H9 (cell line): ENCODE results near the gene LACTB. TPM values are rescaled to one million over a fixed set of nuclear protein-coding genes. Genes with fewer than 3 reads are reported as not detected.

Source experiments
- DNase-seq: peaks from one replicate; pipeline ENCODE4 v3.0.0-alpha.2; 2017
- H2AFZ ChIP-seq: one replicate; pipeline ENCODE4 v1.6.1; 2013; ENCODE audit warnings: mild to moderate bottlenecking, low read length, control low read depth, moderate library complexity
- H2AK5ac ChIP-seq: 2 replicates; pipeline ENCODE4 v1.6.1; 2013; ENCODE audit warnings: low read length, control low read depth, mixed read lengths; ENCODE audit not compliant: insufficient read length
- H2BK120ac ChIP-seq: one replicate; pipeline ENCODE4 v1.6.1; 2013; ENCODE audit warnings: low read depth, mild to moderate bottlenecking, low read length, control low read depth, inconsistent platforms; ENCODE audit not compliant: poor library complexity, severe bottlenecking
- H2BK12ac ChIP-seq: 2 replicates; pipeline ENCODE4 v1.6.1; 2013; ENCODE audit warnings: low read length, control low read depth, mixed read lengths, low read depth; ENCODE audit not compliant: insufficient read length
- H2BK15ac ChIP-seq: 2 replicates; pipeline ENCODE4 v1.6.1; 2013; ENCODE audit warnings: low read depth, low read length, control low read depth
- H2BK20ac ChIP-seq: one replicate; pipeline ENCODE4 v1.6.1; 2013; ENCODE audit warnings: low read depth, mild to moderate bottlenecking, low read length, control low read depth, inconsistent platforms; ENCODE audit not compliant: poor library complexity, severe bottlenecking
- H2BK5ac ChIP-seq: 2 replicates; pipeline ENCODE4 v1.6.1; 2013; ENCODE audit warnings: low read length, control low read depth, mixed read lengths; ENCODE audit not compliant: insufficient read length
- H3K14ac ChIP-seq: 2 replicates; pipeline ENCODE4 v1.6.1; 2013; ENCODE audit warnings: low read length, control low read depth; ENCODE audit not compliant: insufficient read depth
- H3K18ac ChIP-seq: 2 replicates; pipeline ENCODE4 v1.6.1; 2013; ENCODE audit warnings: low read depth, mild to moderate bottlenecking, mixed read lengths, low read length, control low read depth; ENCODE audit not compliant: insufficient read length
- H3K23ac ChIP-seq: 2 replicates; pipeline ENCODE4 v1.6.1; 2013; ENCODE audit warnings: low read length, control low read depth, mixed read lengths, low read depth; ENCODE audit not compliant: insufficient read length
- H3K23me2 ChIP-seq: 2 replicates; pipeline ENCODE4 v1.6.1; 2013; ENCODE audit warnings: low read depth, mild to moderate bottlenecking, mixed read lengths, low read length, control low read depth; ENCODE audit not compliant: insufficient read length, poor library complexity, severe bottlenecking
- H3K27ac ChIP-seq: 2 replicates; pipeline ENCODE4 v1.5.1; 2013; ENCODE audit warnings: low read length, control low read depth, mixed read lengths, low read depth; ENCODE audit not compliant: insufficient read length
- H3K27me3 ChIP-seq: 2 replicates; pipeline ENCODE4 v1.6.1; 2013; ENCODE audit warnings: low read length, control low read depth, inconsistent platforms; ENCODE audit not compliant: insufficient read depth
- H3K4ac ChIP-seq: 2 replicates; pipeline ENCODE4 v1.6.1; 2013; ENCODE audit warnings: low read depth, mild to moderate bottlenecking, control low read depth, inconsistent platforms, low read length, moderate library complexity
- H3K4me1 ChIP-seq: 2 replicates; pipeline ENCODE4 v1.6.1; 2013; ENCODE audit warnings: low read length, control low read depth, inconsistent platforms; ENCODE audit not compliant: insufficient read depth
- H3K4me2 ChIP-seq: 2 replicates; pipeline ENCODE4 v1.6.1; 2013; ENCODE audit warnings: low read length, control low read depth, mixed read lengths; ENCODE audit not compliant: insufficient read length, insufficient read depth
- H3K56ac ChIP-seq: 2 replicates; pipeline ENCODE4 v1.6.1; 2013; ENCODE audit warnings: low read depth, mild to moderate bottlenecking, mixed read lengths, low read length, control low read depth; ENCODE audit not compliant: insufficient read length
- H3K79me1 ChIP-seq: 2 replicates; pipeline ENCODE4 v1.6.1; 2013; ENCODE audit warnings: low read depth, mild to moderate bottlenecking, moderate library complexity, low read length, control low read depth, inconsistent platforms; ENCODE audit not compliant: insufficient read depth, poor library complexity, severe bottlenecking
- H3K79me2 ChIP-seq: 2 replicates; pipeline ENCODE4 v1.6.1; 2013; ENCODE audit warnings: low read length, control low read depth, inconsistent platforms; ENCODE audit not compliant: insufficient read depth
- H3K9ac ChIP-seq: 2 replicates; pipeline ENCODE4 v1.6.1; 2013; ENCODE audit warnings: low read length, control low read depth, mixed read lengths; ENCODE audit not compliant: insufficient read length; ENCODE audit errors: extremely low read depth
- H3K9me3 ChIP-seq: one replicate; pipeline ENCODE4 v1.6.1; 2013; ENCODE audit warnings: low read depth, low read length, inconsistent platforms; ENCODE audit not compliant: control insufficient read depth
- H3T11ph ChIP-seq: one replicate; pipeline ENCODE4 v1.6.1; 2013; ENCODE audit warnings: mild to moderate bottlenecking, low read length, control low read depth, inconsistent platforms
- H4K20me1 ChIP-seq: one replicate; pipeline ENCODE4 v1.6.1; 2013; ENCODE audit not compliant: control insufficient read depth, insufficient read length, insufficient read depth
- H4K5ac ChIP-seq: 2 replicates; pipeline ENCODE4 v1.6.1; 2013; ENCODE audit warnings: low read depth, mild to moderate bottlenecking, mixed read lengths, low read length, control low read depth; ENCODE audit not compliant: insufficient read length
- H4K8ac ChIP-seq: replicated peaks from 2 replicates; pipeline ENCODE4 v1.6.1; 2013; ENCODE audit warnings: low read length, control low read depth, mixed read lengths, low read depth; ENCODE audit not compliant: insufficient read length
- H4K91ac ChIP-seq: 2 replicates; pipeline ENCODE4 v1.6.1; 2013; ENCODE audit warnings: low read depth, mild to moderate bottlenecking, moderate library complexity, mixed read lengths, low read length, control low read depth; ENCODE audit not compliant: insufficient read length
- H3K27ac Mint-ChIP-seq, 3 experiments: 2 replicates in 2 of 3; 3 replicates in 1 of 3; pipeline ENCODE4 v1.8.0; 2020 to 2021; ENCODE audit warnings: mixed read lengths in 3 of 3, mild to moderate bottlenecking in 1 of 3, moderate library complexity in 1 of 3
- H3K27me3 Mint-ChIP-seq: 2 replicates; pipeline ENCODE4 v1.8.0; 2021; ENCODE audit warnings: low read depth, mild to moderate bottlenecking, moderate library complexity, mixed read lengths
- H3K36me3 Mint-ChIP-seq, 3 experiments: 2 replicates in 2 of 3; 3 replicates in 1 of 3; pipeline ENCODE4 v1.8.0; 2020 to 2021; ENCODE audit warnings: low read depth in 3 of 3, mixed read lengths in 3 of 3; ENCODE audit not compliant: insufficient read depth in 1 of 3
- H3K4me1 Mint-ChIP-seq, 2 experiments: 2 replicates each; pipeline ENCODE4 v1.8.0; 2020; ENCODE audit warnings: mixed read lengths in 2 of 2
- H3K4me3 Mint-ChIP-seq, 2 experiments: 2 replicates in 1 of 2; 3 replicates in 1 of 2; pipeline ENCODE4 v1.8.0; 2020 to 2021; ENCODE audit warnings: mild to moderate bottlenecking in 2 of 2, mixed read lengths in 2 of 2, moderate library complexity in 1 of 2
- H3K9me3 Mint-ChIP-seq, 2 experiments: 2 replicates in 1 of 2; 3 replicates in 1 of 2; pipeline ENCODE4 v1.8.0; 2020; ENCODE audit warnings: mild to moderate bottlenecking in 2 of 2, mixed read lengths in 2 of 2, moderate library complexity in 1 of 2
- WGBS: extraction: QIAGEN DNeasy Blood & Tissue Kit; methylation state at CpG from one replicate; pipeline ENCODE4 v1.1.7; 2013; ENCODE audit warnings: missing lambda C conversion rate, low lambda C conversion rate, mixed read lengths; ENCODE audit not compliant: insufficient read length; ENCODE audit errors: extremely low coverage; 5-methylcytosine and 5-hydroxymethylcytosine counted together
- total RNA-seq: library from RNA; stranded (reverse); gene quantifications from 2 replicates; pipeline ENCODE4 v1.2.1, GENCODE V29; 2021
- TF ChIP-seq, protein P1 (sequence below): fragments of 200-600 bp; sonication (generic); conservative IDR thresholded peaks from 3 replicates; pipeline ENCODE4 v1.8.0; 2021; ENCODE audit warnings: antibody characterized with exemption, mild to moderate bottlenecking

Gene LACTB
- total RNA-seq, 1 experiment from 2014 or later: 10.3 TPM

- H3K4me2 ChIP-seq: no peak overlapping the region
- no peaks in the 10 kb centered on the region for H3K36me3 Mint-ChIP-seq
- H2BK15ac ChIP-seq: no peak overlapping the region
These were observed 54.6 kb downstream of the LACTB start for GRCh38 chr15:63176302-63176701.

More at GRCh38 chr15:63176302-63176701, 54.6 kb downstream of the LACTB start:
- Histone ChIP-seq H4K91ac (no peak overlapping the region), H2AFZ (no peak overlapping the region), H3K4me1 (no peaks in the 10 kb centered on the region), H3K56ac (no peak overlapping the region), H3K23me2 (no peaks in the 10 kb centered on the region), H3K79me1 (no peaks in the 10 kb centered on the region), H4K20me1 (no peaks in the 10 kb centered on the region), H4K5ac (no peak overlapping the region), H4K8ac (no peak overlapping the region), H3K14ac (no peak overlapping the region), H3K27me3 (no peaks in the 10 kb centered on the region), H3T11ph (no peak overlapping the region), H3K9ac (no peak overlapping the region), H2BK5ac (no peak overlapping the region), H2BK20ac (no peak overlapping the region), H2BK120ac (no peak overlapping the region), H3K9me3 (no peaks in the 10 kb centered on the region), H3K79me2 (no peaks in the 10 kb centered on the region), H3K18ac (no peak overlapping the region), H3K23ac (no peak overlapping the region), H3K4ac (no peak overlapping the region), H3K27ac (no peak overlapping the region), H2AK5ac (no peak overlapping the region), H2BK12ac (no peak overlapping the region)
- WGBS: no CpG with 5 or more reads among the region's 3 CpGs
- Mint-ChIP-seq H3K27me3 (no peaks in the 10 kb centered on the region; the same call in 1 of the 2 replicates), H3K27ac (no peak overlapping the region), H3K4me3 (no peak overlapping the region), H3K9me3 (no peaks in the 10 kb centered on the region), H3K4me1 (peaks cover 6 to 18% of the 10 kb centered on the region in 2 experiments)
- TF ChIP-seq, protein P1, sequence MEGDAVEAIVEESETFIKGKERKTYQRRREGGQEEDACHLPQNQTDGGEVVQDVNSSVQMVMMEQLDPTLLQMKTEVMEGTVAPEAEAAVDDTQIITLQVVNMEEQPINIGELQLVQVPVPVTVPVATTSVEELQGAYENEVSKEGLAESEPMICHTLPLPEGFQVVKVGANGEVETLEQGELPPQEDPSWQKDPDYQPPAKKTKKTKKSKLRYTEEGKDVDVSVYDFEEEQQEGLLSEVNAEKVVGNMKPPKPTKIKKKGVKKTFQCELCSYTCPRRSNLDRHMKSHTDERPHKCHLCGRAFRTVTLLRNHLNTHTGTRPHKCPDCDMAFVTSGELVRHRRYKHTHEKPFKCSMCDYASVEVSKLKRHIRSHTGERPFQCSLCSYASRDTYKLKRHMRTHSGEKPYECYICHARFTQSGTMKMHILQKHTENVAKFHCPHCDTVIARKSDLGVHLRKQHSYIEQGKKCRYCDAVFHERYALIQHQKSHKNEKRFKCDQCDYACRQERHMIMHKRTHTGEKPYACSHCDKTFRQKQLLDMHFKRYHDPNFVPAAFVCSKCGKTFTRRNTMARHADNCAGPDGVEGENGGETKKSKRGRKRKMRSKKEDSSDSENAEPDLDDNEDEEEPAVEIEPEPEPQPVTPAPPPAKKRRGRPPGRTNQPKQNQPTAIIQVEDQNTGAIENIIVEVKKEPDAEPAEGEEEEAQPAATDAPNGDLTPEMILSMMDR: no peak
- no peak for DNase-seq
